T-cell (primary cell): ENCODE data around the gene C3AR1. TPM values are rescaled to one million over a fixed set of nuclear protein-coding genes. Genes with fewer than 3 reads are reported as not detected.
"Not testable (repeated sequence)": the region's sequence is repeated elsewhere in the genome, so short reads cannot be mapped to it uniquely, and the experiment has no call there.

Source experiments
- ATAC-seq, 4 experiments: fragments of 200-7000 bp in 3 of 4; fragments of 150-1000 bp in 1 of 4; cut with Tn5 transposase; replicated peaks in 1 of 4; 1 replicate in 3 of 4; 2 replicates in 1 of 4; pipeline ENCODE4 v1.10.0; 2021; ENCODE audit warnings: moderate library complexity in 3 of 4, mild to moderate bottlenecking in 2 of 4, moderate number of reproducible peaks in 1 of 4
- CTCF ChIA-PET, 2 donors: fragments of 300-600 bp; sonication (Branson Sonifier 250); formaldehyde crosslinking; loops; one replicate each; lab custom pipeline; 2022; ENCODE audit warnings: antibody characterized with exemption in 2 of 2; lab: Charles Lee
- POLR2A ChIA-PET, 2 donors: fragments of 300-600 bp; sonication (Branson Sonifier 250); formaldehyde crosslinking; loops; one replicate each; lab custom pipeline; 2022; ENCODE audit warnings: antibody characterized with exemption in 2 of 2; lab: Charles Lee
- DNase-seq, 35 experiments: peaks; one replicate each; pipeline versions ENCODE4 v3.0.0 to v3.0.0-alpha.2; 2013 to 2023
- H3K27ac ChIP-seq: one replicate; pipeline ENCODE4 v1.5.1; 2013; ENCODE audit warnings: low read length
- H3K27me3 ChIP-seq, 2 experiments: replicated peaks in 1 of 2; 1 replicate in 1 of 2; 2 replicates in 1 of 2; pipeline versions ENCODE4 v1.6.1 to v1.7.0; 2013; ENCODE audit warnings: low read length in 1 of 2, mixed read lengths in 1 of 2; ENCODE audit not compliant: control insufficient read depth in 2 of 2, insufficient read depth in 2 of 2; ENCODE audit errors: extremely low read depth in 1 of 2
- H3K36me3 ChIP-seq, 2 donors: 1 replicate in 1 of 2; 2 replicates in 1 of 2; pipeline versions ENCODE4 v1.6.1 to v1.7.0; 2013; ENCODE audit warnings: low read length in 1 of 2; ENCODE audit not compliant: control insufficient read depth in 2 of 2, insufficient read depth in 1 of 2; ENCODE audit errors: extremely low read depth in 1 of 2
- H3K4me1 ChIP-seq, 2 experiments: 1 replicate in 1 of 2; 2 replicates in 1 of 2; pipeline versions ENCODE4 v1.6.1 to v1.7.0; 2013; ENCODE audit warnings: low read length in 2 of 2, mixed read lengths in 1 of 2; ENCODE audit not compliant: insufficient read depth in 2 of 2, control insufficient read depth in 1 of 2; ENCODE audit errors: extremely low read depth in 1 of 2
- H3K4me3 ChIP-seq, 2 donors: 1 replicate in 1 of 2; 2 replicates in 1 of 2; pipeline versions ENCODE4 v1.5.1 to v1.7.0; 2013; ENCODE audit warnings: mild to moderate bottlenecking in 2 of 2, low read length in 1 of 2, moderate library complexity in 1 of 2; ENCODE audit not compliant: control insufficient read depth in 1 of 2; ENCODE audit errors: extremely low read depth in 1 of 2
- H3K9me3 ChIP-seq: 2 replicates; pipeline ENCODE4 v1.7.0; 2013
- H3K27ac Mint-ChIP-seq, 2 donors: one replicate each; pipeline ENCODE4 v1.8.0; 2020 to 2021; ENCODE audit warnings: mild to moderate bottlenecking in 2 of 2, mixed read lengths in 2 of 2
- H3K27me3 Mint-ChIP-seq, 2 donors: one replicate each; pipeline ENCODE4 v1.8.0; 2021 to 2022; ENCODE audit warnings: mixed read lengths in 2 of 2
- H3K36me3 Mint-ChIP-seq: one replicate; pipeline ENCODE4 v1.8.0; 2021; ENCODE audit warnings: mixed read lengths
- H3K4me1 Mint-ChIP-seq, 3 donors: one replicate each; pipeline ENCODE4 v1.8.0; 2020 to 2022; ENCODE audit warnings: mixed read lengths in 3 of 3, mild to moderate bottlenecking in 1 of 3
- H3K4me3 Mint-ChIP-seq, 3 donors: one replicate each; pipeline ENCODE4 v1.8.0; 2020 to 2022; ENCODE audit warnings: mild to moderate bottlenecking in 3 of 3, mixed read lengths in 3 of 3, moderate library complexity in 3 of 3
- H3K9me3 Mint-ChIP-seq, 3 donors: one replicate each; pipeline ENCODE4 v1.8.0; 2020 to 2022; ENCODE audit warnings: mixed read lengths in 3 of 3
- WGBS: methylation state at CpG from one replicate; pipeline ENCODE4 v1.1.5; 2013; ENCODE audit warnings: missing lambda C conversion rate; ENCODE audit not compliant: insufficient coverage; 5-methylcytosine and 5-hydroxymethylcytosine counted together
- total RNA-seq, 35 experiments: library from RNA in 6 of 35; stranded (reverse) in 6 of 35; fragments of 120-200 nt in 1 of 35; gene quantifications; one replicate each; pipeline versions ENCODE4 v1.2.1 to v1.2.4 and lab custom pipeline; 2013 to 2026

C3AR1 gene
- total RNA-seq, result 1 to 10 TPM in 4 of 5 donors, under 1 TPM in 1; 0.68 to 5.1 (median 2.4) TPM
- total RNA-seq (2013), result 6.4 TPM
- total RNA-seq (lab: John Stamatoyannopoulos, UW), result 0.25 to 13.2 (median 5.6) reads per million in 29 experiments

DNA sequence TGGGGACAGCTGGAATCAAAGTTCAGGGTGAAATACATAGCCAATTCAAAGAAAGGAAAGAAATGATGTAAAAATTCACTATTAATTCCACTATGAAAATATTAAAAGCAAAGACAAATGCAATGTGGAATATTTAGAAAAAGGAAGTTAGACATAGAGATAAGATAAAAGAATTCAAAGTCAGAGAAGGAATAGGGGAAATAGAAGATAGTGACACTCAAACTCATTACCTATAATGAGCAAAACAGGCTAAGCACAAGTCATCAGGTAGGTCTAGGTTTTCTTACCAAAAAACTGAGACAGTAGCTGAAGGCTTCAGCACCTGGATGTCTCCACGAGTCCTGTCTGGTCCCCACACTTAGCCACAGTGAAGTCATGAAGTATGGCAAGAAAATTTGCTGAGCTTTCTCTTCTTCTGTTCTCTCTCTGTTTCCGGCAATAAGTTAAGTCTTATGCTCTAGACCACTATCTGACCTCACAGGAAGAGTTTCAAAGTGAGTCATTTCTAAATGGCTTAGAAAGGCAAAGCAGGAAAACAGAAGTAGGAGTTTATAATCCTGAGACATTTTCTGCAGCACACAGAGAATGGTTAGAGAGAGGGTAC, at the start of gene C3AR1:
Gene C3AR1, minus strand, starts transcription at position 369 of the 604 bp plus-strand sequence. CDS start 6,174 bp downstream, outside the sequence.
- DNase-seq, result peak in 34 of 35 experiments; percentile 13 to 78 (median 40)
- Histone ChIP-seq H3K27ac (peak within 1 kb of the TSS; percentile 78), H3K9me3 (no peaks in the 10 kb centered on the region), H3K27me3 (no peaks in the 10 kb centered on the region), H3K4me1 (peaks cover 16 to 25% of the 10 kb centered on the region in 2 experiments), H3K36me3 (no peaks in the 10 kb centered on the region), H3K4me3 (peak within 1 kb of the TSS in 1 of 2 donors; percentile 34)
- WGBS, result 0% methylated on average over 1 of the region's 2 CpGs
- H3K36me3 Mint-ChIP-seq, result peaks cover 4% of the 10 kb centered on the region
- H3K4me1 Mint-ChIP-seq, result peaks cover 32 to 41% (median 37%) of the 10 kb centered on the region in 3 donors
- no peaks in the 10 kb centered on the region for H3K9me3 Mint-ChIP-seq
- H3K4me3 Mint-ChIP-seq, result peak within 1 kb of the TSS; percentile 61 to 66 (median 62)
- ChIA-PET POLR2A (interaction anchor here (0.6 to 1.3 kb wide), 7 partner anchors 17 to 396 kb away, joined by 3 to 7 read pairs (median 3); no protein-coding TSS in a partner anchor), CTCF (interaction anchor here (0.5 to 1.5 kb wide), 6 partner anchors 11 to 908 kb away, joined by 3 to 30 read pairs (median 4); no protein-coding TSS in a partner anchor)
- peak; percentile 100 for ATAC-seq
- H3K27me3 Mint-ChIP-seq, result no peaks in the 10 kb centered on the region
- peak within 1 kb of the TSS; percentile 92 to 93 for H3K27ac Mint-ChIP-seq

DNA sequence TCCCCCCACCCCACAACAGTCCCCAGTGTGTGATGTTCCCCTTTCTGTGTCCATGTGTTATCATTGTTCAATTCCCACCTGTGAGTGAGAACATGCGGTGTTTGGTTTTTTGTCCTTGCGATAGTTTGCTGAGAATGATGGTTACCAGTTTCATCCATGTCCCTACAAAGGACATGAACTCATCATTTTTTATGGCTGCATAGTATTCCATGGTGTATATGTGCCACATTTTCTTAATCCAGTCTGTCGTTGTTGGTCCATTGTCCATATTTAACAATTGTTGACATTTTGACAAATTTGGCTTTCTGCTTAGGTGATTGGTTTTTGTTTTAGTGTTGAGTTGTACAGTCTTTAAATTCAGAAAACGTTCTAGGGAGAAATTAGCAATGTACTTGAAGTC, 47.0 kb upstream of the C3AR1 start:
- ATAC-seq, H3K27me3 ChIP-seq, H3K9me3 Mint-ChIP-seq, H3K4me1 Mint-ChIP-seq, H3K4me3 ChIP-seq, CTCF ChIA-PET, H3K9me3 ChIP-seq, H3K27me3 Mint-ChIP-seq, H3K4me1 ChIP-seq, DNase-seq, H3K27ac Mint-ChIP-seq, H3K27ac ChIP-seq, H3K36me3 ChIP-seq, H3K4me3 Mint-ChIP-seq: not testable (repeated sequence)
- POLR2A ChIA-PET, result interaction anchor here in 1 of 2 donors (0.6 kb wide), 1 partner anchor 1850 kb away, joined by 3 read pairs; no protein-coding TSS in a partner anchor
- peaks cover 27% of the 10 kb centered on the region for H3K36me3 Mint-ChIP-seq
- 100% methylated on average over 1 of the region's 4 CpGs for WGBS

GRCh38 chr12:8108808-8109398, 42.7 kb upstream of the C3AR1 start:
- peaks cover 0 to 7% of the 10 kb centered on the region in 2 donors for H3K36me3 ChIP-seq
- H3K4me3 ChIP-seq, result no peak overlapping the region
- peak; percentile 47 to 86 (median 71) for DNase-seq
- H3K9me3 ChIP-seq, result no peaks in the 10 kb centered on the region
- ChIA-PET CTCF (interaction anchor here (0.6 to 1.5 kb wide), 9 partner anchors 10 to 245 kb away, joined by 3 to 12 read pairs (median 4); no protein-coding TSS in a partner anchor), POLR2A (interaction anchor here in 1 of 2 donors (0.6 kb wide), 1 partner anchor 48 kb away, joined by 3 read pairs; no protein-coding TSS in a partner anchor)
- Mint-ChIP-seq H3K4me3 (no peak overlapping the region), H3K4me1 (peaks cover 0 to 4% (median 4%) of the 10 kb centered on the region in 3 donors), H3K27me3 (no peaks in the 10 kb centered on the region), H3K9me3 (peaks cover 0 to 3% (median 0%) of the 10 kb centered on the region in 3 donors), H3K27ac (peak overlapping the region in 1 of 2 donors; percentile 47), H3K36me3 (peaks cover 39% of the 10 kb centered on the region)
- no peaks in the 10 kb centered on the region for H3K4me1 ChIP-seq
- H3K27me3 ChIP-seq, result no peaks in the 10 kb centered on the region
- H3K27ac ChIP-seq, result no peak overlapping the region
- peak; percentile 64 to 83 (median 80) for ATAC-seq
- WGBS, result no CpG with 5 or more reads among the region's 3 CpGs

GRCh38 chr12:8099235-8099634, 33.1 kb upstream of the C3AR1 start:
- ATAC-seq (no peak), DNase-seq (no peak)
- peak overlapping the region in 1 of 2 donors; percentile 1 for H3K27ac Mint-ChIP-seq
- Histone ChIP-seq H3K9me3 (no peaks in the 10 kb centered on the region), H3K36me3 (peaks cover 0 to 39% of the 10 kb centered on the region in 2 donors), H3K4me1 (no peaks in the 10 kb centered on the region), H3K27ac (no peak overlapping the region), H3K4me3 (no peak overlapping the region), H3K27me3 (no peaks in the 10 kb centered on the region)
- ChIA-PET POLR2A (interaction anchor here (0.6 kb wide), 2 partner anchors 9 to 1431 kb away, joined by 3 read pairs; no protein-coding TSS in a partner anchor), CTCF (no interaction called here)
- no peak overlapping the region for H3K4me3 Mint-ChIP-seq
- no CpG with 5 or more reads among the region's 3 CpGs for WGBS
- H3K9me3 Mint-ChIP-seq, result no peaks in the 10 kb centered on the region
- H3K27me3 Mint-ChIP-seq, result no peaks in the 10 kb centered on the region
- peaks cover 5 to 9% (median 6%) of the 10 kb centered on the region in 3 donors for H3K4me1 Mint-ChIP-seq
- peaks cover 47% of the 10 kb centered on the region for H3K36me3 Mint-ChIP-seq

DNA sequence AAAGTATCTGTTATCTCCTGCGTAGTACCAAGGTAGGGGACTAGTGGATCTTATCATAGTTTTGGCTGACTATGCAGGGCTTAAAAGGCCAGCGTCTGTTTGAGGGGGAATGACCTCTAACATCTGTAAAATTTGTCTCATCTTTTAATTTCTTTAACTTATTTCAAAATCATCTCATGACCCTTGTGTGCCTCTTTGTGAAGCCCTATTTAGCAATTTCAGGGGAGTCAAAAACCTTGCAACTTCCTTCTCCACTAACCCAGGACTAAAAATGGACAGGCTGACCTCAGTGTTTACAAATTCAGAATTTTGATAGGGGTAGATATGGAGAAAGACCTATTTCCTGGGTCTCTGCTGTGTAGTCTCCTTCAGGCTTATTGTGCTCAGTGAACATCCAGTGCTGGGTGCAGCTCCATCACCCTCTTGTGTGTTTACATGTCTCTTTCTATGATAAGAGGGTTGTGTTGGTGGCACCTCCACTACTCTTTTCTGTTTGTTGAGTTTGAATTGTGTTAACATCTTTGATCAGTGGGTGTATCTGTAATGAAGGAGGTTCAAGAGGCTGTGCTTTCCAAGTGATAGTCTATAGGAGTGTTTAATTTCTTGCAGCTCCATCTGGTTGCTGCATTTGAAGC, 30.2 kb upstream of the C3AR1 start:
- H3K9me3 ChIP-seq, result no peaks in the 10 kb centered on the region
- no peaks in the 10 kb centered on the region for H3K27me3 ChIP-seq
- DNase-seq, result no peak
- H3K4me1 ChIP-seq, result no peaks in the 10 kb centered on the region
- WGBS, result no CpG with 5 or more reads among the region's 2 CpGs
- H3K4me3 Mint-ChIP-seq, result no peak overlapping the region
- no peaks in the 10 kb centered on the region for H3K27me3 Mint-ChIP-seq
- no peak overlapping the region for H3K4me3 ChIP-seq
- ChIA-PET CTCF (no interaction called here), POLR2A (no interaction called here)
- H3K9me3 Mint-ChIP-seq, result no peaks in the 10 kb centered on the region
- peak overlapping the region; percentile 12 to 73 for H3K27ac Mint-ChIP-seq
- peaks cover 60% of the 10 kb centered on the region for H3K36me3 Mint-ChIP-seq
- ATAC-seq, result no peak
- H3K27ac ChIP-seq, result no peak overlapping the region
- H3K4me1 Mint-ChIP-seq, result peaks cover 6 to 9% (median 9%) of the 10 kb centered on the region in 3 donors
- peaks cover 3 to 68% of the 10 kb centered on the region in 2 donors for H3K36me3 ChIP-seq

DNA sequence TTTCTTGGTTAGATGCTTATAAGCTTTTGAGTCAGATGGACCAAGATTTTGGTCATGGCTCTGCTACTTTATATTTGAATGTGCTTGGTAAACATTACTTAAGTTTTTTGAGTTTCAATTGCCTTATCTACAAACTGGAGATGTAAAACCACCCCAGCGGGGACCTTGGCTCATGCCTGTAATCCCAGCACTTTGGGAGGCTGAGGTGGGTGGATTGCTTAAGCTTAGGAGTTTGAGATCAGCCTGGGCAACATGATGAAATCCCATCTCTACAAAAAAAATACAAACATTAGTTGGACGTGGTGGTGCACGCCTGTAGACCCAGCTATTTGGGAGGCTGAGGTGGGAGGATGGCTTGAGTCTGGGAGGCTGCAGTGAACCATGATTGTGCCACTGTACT, 27.1 kb upstream of the C3AR1 start:
- ChIA-PET POLR2A (interaction anchor here in 1 of 2 donors (0.6 kb wide), 1 partner anchor 49 kb away, joined by 3 read pairs; no protein-coding TSS in a partner anchor), CTCF (interaction anchor here (0.6 to 2.2 kb wide), 4 partner anchors 13 to 112 kb away, joined by 3 to 5 read pairs (median 4); no protein-coding TSS in a partner anchor)
- Histone ChIP-seq H3K4me3 (no peak overlapping the region), H3K4me1 (peaks cover 4 to 9% of the 10 kb centered on the region in 2 experiments), H3K36me3 (peaks cover 6 to 82% of the 10 kb centered on the region in 2 donors), H3K9me3 (no peaks in the 10 kb centered on the region), H3K27ac (no peak overlapping the region), H3K27me3 (no peaks in the 10 kb centered on the region)
- Mint-ChIP-seq H3K9me3 (no peaks in the 10 kb centered on the region), H3K27ac (no peak overlapping the region), H3K4me1 (peaks cover 16 to 27% (median 21%) of the 10 kb centered on the region in 3 donors), H3K27me3 (no peaks in the 10 kb centered on the region), H3K36me3 (peaks cover 72% of the 10 kb centered on the region), H3K4me3 (no peak overlapping the region)
- DNase-seq (no peak), ATAC-seq (no peak)
- WGBS, result no CpG with 5 or more reads among the region's 3 CpGs
